Chondrocyte (in vitro differentiated cells): ENCODE measurements around the gene KAT6B. TPM values are rescaled to one million over a fixed set of nuclear protein-coding genes. Genes with fewer than 3 reads are reported as not detected.

Source experiments
- DNase-seq: peaks from one replicate; pipeline ENCODE4 v3.0.0; 2021; ENCODE audit warnings: mixed read lengths, low spot score
- H3K27ac Mint-ChIP-seq: one replicate; pipeline ENCODE4 v1.8.0; 2021; ENCODE audit warnings: mild to moderate bottlenecking, moderate library complexity, mixed read lengths; ENCODE audit not compliant: unreplicated experiment
- H3K27me3 Mint-ChIP-seq: 2 replicates; pipeline ENCODE4 v1.8.0; 2021; ENCODE audit warnings: low read depth, mixed read lengths
- H3K36me3 Mint-ChIP-seq: 2 replicates; pipeline ENCODE4 v1.8.0; 2021; ENCODE audit warnings: low read depth, mixed read lengths
- H3K4me1 Mint-ChIP-seq: 2 replicates; pipeline ENCODE4 v1.8.0; 2021; ENCODE audit warnings: low read depth, mild to moderate bottlenecking, mixed read lengths
- H3K4me3 Mint-ChIP-seq: one replicate; pipeline ENCODE4 v1.8.0; 2021; ENCODE audit warnings: mild to moderate bottlenecking, moderate library complexity, mixed read lengths; ENCODE audit not compliant: unreplicated experiment
- H3K9me3 Mint-ChIP-seq: 2 replicates; pipeline ENCODE4 v1.8.0; 2021; ENCODE audit warnings: low read depth, mixed read lengths
- total RNA-seq: library from RNA; stranded (reverse); gene quantifications from 3 replicates; pipeline ENCODE4 v1.2.1, GENCODE V29; 2021
- TF ChIP-seq, protein P1 (sequence below): fragments of 200-600 bp; sonication (generic); IDR thresholded peaks from 2 replicates; pipeline ENCODE4 v1.5.0; 2021; ENCODE audit warnings: antibody characterized with exemption, mild to moderate bottlenecking, moderate library complexity

The KAT6B gene
- total RNA-seq, 1 donor from 2014 or later = 20.8 TPM

GRCh38 chr10:74947781-74948401, 121.5 kb downstream of the KAT6B start:
- H3K4me1 Mint-ChIP-seq = peaks cover 31% of the 10 kb centered on the region
- no peaks in the 10 kb centered on the region for H3K9me3 Mint-ChIP-seq
- no peaks in the 10 kb centered on the region for H3K36me3 Mint-ChIP-seq
- H3K4me3 Mint-ChIP-seq = no peak overlapping the region
- TF ChIP-seq, protein P1, sequence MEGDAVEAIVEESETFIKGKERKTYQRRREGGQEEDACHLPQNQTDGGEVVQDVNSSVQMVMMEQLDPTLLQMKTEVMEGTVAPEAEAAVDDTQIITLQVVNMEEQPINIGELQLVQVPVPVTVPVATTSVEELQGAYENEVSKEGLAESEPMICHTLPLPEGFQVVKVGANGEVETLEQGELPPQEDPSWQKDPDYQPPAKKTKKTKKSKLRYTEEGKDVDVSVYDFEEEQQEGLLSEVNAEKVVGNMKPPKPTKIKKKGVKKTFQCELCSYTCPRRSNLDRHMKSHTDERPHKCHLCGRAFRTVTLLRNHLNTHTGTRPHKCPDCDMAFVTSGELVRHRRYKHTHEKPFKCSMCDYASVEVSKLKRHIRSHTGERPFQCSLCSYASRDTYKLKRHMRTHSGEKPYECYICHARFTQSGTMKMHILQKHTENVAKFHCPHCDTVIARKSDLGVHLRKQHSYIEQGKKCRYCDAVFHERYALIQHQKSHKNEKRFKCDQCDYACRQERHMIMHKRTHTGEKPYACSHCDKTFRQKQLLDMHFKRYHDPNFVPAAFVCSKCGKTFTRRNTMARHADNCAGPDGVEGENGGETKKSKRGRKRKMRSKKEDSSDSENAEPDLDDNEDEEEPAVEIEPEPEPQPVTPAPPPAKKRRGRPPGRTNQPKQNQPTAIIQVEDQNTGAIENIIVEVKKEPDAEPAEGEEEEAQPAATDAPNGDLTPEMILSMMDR = no peak
- H3K27ac Mint-ChIP-seq = no peak overlapping the region
- H3K27me3 Mint-ChIP-seq = no peaks in the 10 kb centered on the region
- no peak for DNase-seq

DNA sequence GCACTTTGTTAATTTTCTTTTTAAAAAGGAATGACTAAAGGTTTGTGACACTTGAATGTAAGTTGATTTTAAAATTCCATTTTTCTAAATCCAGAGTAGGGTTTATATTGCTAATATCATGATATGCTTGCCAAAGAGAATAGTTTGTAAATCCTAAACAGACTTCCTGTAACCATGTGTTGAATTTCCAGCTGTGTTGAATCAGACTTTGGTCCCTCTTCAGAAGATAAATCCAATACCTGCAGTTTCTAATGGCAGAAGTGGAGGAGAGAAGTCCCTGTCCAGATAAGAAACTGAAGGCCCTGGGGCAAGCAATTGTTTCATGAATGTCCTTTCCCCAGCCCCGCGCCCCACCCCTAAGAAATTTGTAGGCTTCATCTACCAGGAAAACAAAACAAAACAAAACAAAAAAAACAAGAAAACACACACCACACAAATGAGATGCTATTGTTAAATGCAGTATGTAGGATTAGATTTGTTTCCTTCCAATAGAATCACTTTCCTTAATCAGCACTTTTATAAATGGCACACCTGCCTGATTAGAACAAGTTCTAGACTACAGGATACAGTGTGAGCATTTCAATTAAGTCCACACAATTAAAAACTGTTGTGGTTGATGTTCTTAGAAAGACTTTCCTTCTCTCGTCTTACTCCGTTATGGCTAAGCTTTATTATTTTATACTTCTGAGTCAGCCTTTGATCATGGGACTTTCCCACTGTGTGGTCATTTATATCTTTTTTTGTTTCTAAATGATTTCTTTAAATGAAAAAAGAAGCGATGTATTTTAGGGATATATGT, 122.8 kb downstream of the KAT6B start:
- Mint-ChIP-seq H3K27ac (peak overlapping the region; percentile 24), H3K9me3 (no peaks in the 10 kb centered on the region), H3K36me3 (no peaks in the 10 kb centered on the region), H3K4me1 (peaks cover 39% of the 10 kb centered on the region), H3K4me3 (no peak overlapping the region), H3K27me3 (no peaks in the 10 kb centered on the region)
- TF ChIP-seq, protein P1 = no peak
- no peak for DNase-seq

DNA sequence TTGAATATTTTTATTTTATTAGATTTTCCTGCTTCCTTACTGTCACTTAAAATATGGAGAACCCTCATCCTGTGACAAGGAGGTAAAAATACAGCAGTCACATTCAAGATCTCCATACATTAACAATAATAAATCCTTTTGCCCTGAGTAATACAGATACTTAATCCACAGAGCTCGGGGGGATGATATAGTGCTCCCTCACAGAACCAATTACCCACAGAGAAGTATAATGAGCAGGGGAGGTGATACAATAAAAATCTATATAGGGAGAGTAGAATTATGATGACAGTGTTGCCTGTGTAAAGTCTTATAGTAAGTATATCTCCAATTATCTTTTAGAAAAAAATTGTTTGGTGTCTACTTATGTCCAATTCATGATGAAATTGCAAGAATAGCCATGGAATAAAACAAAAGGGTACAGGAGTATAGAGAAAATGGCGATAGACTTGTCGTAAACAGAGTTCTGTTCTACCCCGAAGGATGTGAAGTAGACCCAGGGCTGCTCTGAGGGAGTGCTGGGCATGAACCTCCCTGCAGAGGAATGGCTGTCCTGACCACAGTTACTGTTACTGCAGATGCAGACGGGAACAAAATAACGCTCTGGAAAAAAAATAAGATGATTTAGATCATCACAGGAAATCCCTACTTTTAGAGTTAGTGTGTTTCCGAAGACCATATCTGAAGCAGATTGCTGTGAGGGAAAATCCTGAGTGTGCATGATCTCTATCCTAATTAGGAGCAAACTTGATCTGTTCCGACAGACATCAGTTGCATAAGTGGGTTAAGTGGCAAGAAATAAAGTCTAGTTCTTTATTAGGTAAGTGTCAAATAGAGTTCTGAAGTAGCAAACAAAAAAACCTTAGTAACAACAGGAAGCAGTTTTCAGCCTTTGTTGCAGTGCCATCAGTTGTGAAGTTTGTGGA, 123.7 kb downstream of the KAT6B start:
- peaks cover 39% of the 10 kb centered on the region for H3K4me1 Mint-ChIP-seq
- no peak overlapping the region for H3K27ac Mint-ChIP-seq
- no peak for DNase-seq
- H3K4me3 Mint-ChIP-seq = no peak overlapping the region
- TF ChIP-seq, protein P1 = no peak
- H3K36me3 Mint-ChIP-seq = no peaks in the 10 kb centered on the region
- no peaks in the 10 kb centered on the region for H3K9me3 Mint-ChIP-seq
- no peaks in the 10 kb centered on the region for H3K27me3 Mint-ChIP-seq

- H3K36me3 Mint-ChIP-seq = no peaks in the 10 kb centered on the region
- peaks cover 40% of the 10 kb centered on the region for H3K4me1 Mint-ChIP-seq
- DNase-seq = no peak
- no peak overlapping the region for H3K4me3 Mint-ChIP-seq
- H3K27ac Mint-ChIP-seq = no peak overlapping the region
- TF ChIP-seq, protein P1 = no peak
- no peaks in the 10 kb centered on the region for H3K27me3 Mint-ChIP-seq
- H3K9me3 Mint-ChIP-seq = no peaks in the 10 kb centered on the region
These were observed 126.8 kb downstream of the KAT6B start for GRCh38 chr10:74953214-74953613.

- Mint-ChIP-seq H3K4me3 (no peak overlapping the region), H3K27me3 (no peaks in the 10 kb centered on the region), H3K4me1 (peaks cover 16% of the 10 kb centered on the region), H3K27ac (no peak overlapping the region), H3K36me3 (no peaks in the 10 kb centered on the region), H3K9me3 (no peaks in the 10 kb centered on the region)
- TF ChIP-seq, protein P1 = no peak
- DNase-seq = no peak
These were observed 129.4 kb downstream of the KAT6B start for GRCh38 chr10:74955796-74956195.
